Ovary (tissue), 3 donors: ENCODE results near the gene BPIFA2.

ENCODE experiments used
- POLR2A ChIP-seq: fragments of 450-650 bp; IDR thresholded peaks from one replicate; pipeline ENCODE4 v1.6.1; 2017; ENCODE audit warnings: antibody characterized with exemption, mild to moderate bottlenecking, moderate library complexity
- TF ChIP-seq, protein P1 (sequence below), 3 donors: fragments of 450-650 bp in 2 of 3; fragments of 200-600 bp in 1 of 3; IDR thresholded peaks; one replicate each; pipeline versions ENCODE4 v1.5.1 to v1.8.0; 2016 to 2022; ENCODE audit warnings: antibody characterized with exemption in 3 of 3, mild to moderate bottlenecking in 1 of 3
- donor health status: DM: no; HTN: no; CAD: no.

DNA sequence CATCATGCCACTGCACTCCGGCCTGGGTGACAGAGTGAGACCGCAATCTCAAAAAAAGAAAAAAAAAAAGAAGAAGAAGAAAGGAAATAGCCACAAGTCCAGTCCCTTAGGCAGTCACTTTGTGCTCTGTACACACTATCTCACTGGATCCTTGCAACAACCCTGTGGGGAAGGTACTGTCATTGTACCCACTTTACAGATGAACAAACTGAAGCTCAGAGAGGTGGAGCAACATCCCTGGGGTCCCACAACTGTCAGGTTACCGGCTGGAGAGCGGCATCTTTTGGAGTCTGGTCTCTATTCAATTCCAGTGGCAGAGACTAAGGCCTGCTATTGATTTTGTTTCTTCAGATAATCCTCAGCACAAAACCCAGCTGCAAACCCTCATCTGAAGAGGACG lies 12.2 kb downstream of the BPIFA2 start:
- TF ChIP-seq, protein P1, sequence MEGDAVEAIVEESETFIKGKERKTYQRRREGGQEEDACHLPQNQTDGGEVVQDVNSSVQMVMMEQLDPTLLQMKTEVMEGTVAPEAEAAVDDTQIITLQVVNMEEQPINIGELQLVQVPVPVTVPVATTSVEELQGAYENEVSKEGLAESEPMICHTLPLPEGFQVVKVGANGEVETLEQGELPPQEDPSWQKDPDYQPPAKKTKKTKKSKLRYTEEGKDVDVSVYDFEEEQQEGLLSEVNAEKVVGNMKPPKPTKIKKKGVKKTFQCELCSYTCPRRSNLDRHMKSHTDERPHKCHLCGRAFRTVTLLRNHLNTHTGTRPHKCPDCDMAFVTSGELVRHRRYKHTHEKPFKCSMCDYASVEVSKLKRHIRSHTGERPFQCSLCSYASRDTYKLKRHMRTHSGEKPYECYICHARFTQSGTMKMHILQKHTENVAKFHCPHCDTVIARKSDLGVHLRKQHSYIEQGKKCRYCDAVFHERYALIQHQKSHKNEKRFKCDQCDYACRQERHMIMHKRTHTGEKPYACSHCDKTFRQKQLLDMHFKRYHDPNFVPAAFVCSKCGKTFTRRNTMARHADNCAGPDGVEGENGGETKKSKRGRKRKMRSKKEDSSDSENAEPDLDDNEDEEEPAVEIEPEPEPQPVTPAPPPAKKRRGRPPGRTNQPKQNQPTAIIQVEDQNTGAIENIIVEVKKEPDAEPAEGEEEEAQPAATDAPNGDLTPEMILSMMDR (IDR thresholded peaks at IDR 0.05): no peak
- no peak for TF ChIP-seq POLR2A
